ENCODE data around the gene ROCK2.
"Not testable (repeated sequence)": the region's sequence is repeated elsewhere in the genome, so short reads cannot be mapped to it uniquely, and the experiment has no call there.

The ROCK2 gene

DNA sequence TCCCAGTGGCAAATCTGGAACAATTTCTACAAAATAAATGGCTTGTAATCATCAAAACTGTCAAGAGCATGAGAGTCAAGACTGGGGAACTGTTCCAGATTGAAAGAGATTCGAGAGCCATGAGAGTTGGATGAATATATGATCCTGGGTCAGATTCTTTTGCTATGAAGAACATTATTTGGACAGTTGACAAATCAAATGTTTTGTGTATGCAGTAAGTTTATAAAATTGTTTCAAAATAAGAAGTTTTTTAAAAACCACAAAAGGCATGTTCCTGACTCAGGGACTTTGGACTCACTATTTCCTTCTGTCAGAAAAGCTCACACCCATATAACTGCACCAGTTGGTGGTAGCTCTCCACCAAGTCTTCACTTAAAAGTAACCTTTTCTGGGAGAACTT lies 38.5 kb downstream of the ROCK2 start:
- no peak for DNase-seq

DNA sequence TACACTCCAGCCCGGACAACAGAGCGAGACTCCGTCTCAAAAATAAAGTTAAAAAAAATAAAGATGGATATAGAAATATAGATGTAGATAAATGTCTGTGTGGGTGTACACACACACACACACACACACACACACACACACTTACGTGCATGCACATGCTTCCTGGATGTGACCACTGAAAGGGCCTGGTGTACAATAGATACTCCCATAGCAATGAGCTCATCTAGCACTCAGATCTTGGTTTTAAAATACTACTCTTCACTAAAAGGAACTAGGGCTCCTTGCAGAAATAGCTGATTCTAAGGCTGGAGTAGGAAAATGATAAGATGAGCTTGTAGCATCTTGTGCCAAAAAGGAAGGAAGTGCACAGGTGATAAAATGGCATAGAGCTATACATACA lies 39.1 kb downstream of the ROCK2 start:
- DNase-seq: no peak

DNA sequence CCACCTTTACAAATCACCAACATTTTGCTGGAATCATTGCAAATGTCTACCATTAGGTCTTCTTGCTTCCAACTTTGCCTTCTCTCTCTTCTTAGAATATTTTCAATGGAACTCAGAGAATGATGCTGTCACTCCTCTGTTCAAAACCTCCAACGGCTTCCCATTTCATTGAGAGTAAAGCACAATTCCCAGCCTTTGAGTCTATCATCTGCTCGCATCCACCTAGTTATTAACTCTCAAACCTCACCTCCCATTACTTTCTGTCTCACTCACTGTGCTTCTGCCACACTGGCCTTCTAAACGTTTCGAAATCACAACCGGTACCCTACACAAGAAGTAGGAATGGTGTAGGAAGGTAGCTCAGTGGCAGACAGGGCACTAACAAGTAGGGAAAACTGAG lies 40.0 kb downstream of the ROCK2 start:
- no peak for DNase-seq

DNA sequence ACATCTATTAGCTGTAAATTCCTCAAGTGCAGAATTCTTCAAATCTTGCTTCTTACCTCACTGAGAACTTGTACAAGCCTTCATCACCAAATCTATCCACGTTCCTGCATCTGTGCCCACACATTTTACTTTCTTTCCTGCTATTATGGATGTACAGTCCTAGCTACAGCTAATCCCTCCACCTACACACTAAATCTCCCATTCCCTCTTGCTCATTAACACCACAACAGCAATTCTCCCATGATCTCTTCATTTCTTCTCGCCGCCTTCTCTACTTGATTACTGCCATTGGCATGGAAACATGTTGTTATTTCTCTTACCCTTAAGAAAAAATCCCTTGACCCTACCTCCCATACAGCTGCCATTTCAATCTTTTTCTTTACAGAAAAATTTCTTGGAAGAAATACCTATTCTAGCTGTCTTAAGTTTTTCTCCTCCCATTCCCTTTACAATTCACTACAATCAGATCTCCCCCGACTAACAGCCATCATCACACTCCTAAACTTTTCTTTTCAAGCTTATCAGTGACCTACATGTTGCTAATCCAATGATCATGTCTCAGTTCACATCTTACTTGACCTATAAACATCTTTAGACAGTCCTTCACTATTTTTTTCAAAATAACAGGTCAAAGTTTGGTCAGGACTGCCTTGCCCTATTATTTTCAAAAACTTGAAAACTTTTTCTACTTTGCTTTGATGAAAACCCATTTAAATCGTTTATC lies 41.0 kb downstream of the ROCK2 start:
- DNase-seq: no peak

DNA sequence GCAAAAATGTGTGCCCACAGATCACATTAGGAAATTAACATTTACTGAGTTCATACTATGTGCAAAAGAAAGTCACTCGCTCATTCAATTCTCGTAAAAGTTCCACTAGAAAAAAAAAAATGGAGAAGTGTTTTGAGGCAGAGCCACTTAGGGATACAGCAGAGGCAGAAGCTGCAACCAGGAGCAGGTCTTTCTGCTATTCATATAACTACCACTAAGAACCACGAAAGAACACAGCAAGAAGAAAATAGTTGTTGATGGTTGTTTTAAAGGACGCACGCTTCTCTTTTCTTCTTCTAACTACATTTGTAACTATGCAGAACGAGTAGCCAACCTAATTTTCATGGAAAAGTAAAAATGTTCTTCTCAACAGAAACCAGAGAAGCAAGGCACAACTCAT lies 45.0 kb downstream of the ROCK2 start:
- DNase-seq: no peak

DNA sequence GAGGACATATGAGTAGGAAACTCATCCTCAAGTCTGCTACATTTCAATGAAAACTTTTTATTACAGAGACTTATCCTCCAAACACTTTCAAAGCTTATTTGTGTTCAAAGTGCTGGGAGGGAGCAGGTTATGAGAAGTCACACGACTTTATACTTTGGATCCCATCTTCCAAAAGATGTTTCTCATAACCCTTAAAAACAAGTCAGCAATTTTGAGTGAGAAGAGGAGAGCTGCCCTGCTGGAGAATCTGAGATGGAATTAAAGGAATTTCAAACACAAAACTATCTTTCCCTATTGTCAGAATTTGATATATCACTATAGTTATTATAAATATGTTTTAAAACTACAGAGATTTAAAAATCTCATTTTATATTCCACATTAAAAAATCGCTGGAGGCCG lies 45.8 kb downstream of the ROCK2 start:
- no peak for DNase-seq

DNA sequence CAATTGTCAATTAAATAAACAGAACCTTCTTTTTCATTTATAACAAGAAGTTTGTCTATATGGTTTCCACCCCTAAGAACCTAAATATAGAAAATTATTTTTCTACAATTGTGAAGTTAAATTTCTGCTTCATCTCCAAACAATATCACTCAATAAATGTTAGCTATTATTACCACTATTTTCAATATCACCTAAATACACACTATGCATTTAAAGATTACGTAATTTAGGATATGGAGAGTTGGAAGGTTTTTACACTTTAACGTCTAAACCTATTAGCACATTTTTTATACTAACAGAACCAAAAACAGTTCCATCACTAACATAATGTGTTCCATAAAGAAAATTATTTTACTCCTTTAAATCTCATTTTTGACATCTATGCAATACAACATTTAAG lies 48.0 kb downstream of the ROCK2 start:
- DNase-seq: no peak

DNA sequence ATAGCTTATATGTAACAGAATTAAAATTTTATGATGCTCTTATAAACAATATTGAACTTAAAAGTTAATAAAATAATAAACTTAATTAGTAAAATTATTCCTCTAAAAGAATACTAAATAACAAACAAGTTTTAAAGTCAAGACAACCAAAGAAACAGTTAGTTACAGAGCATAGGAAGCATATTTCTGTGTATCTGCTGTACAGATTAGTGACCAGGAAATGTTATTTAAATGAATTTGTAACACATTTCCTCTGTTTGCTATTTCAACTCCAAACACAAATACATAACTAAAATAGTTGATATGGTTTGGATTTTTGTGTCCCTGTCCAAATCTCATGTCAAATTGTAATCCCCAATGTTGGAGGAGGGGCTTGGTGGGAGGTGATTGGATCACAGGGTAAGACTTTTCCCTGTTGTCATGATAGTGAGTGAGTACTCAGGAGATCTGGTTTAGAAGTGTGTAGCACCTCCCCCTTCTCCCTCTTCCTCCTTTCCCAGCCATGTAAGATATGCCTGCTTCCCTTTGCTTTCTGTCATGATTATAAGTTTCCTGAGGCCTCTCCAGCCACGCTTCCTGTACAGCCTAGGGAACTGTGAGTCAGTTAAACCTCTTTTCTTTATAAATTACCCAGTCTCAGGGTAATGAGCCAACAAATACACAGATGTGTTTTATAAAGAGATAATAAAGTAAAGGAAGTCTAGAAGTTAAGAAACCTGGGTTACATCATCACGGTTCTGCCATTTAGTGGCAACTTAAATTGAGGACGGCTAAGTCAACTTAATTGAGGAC lies 51.8 kb downstream of the ROCK2 start:
- DNase-seq: no peak

DNA sequence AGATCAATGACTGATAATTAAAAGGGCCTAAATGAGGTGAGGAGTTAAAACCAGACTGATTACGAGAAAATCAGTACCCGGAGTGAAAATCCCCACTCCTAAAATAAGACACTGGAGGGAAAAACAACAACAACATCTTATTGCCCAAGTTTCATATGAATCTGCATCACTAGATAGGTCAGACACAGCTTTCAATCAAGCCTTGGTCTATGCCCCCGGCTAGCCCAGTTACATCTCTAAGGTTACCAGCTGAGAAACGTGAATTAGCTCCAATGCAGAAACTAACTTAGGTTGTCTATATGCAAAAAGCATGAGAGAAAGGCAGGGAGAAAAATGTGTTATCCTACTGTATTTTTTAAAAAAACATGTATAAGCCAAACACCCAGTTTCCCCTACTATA lies 53.7 kb downstream of the ROCK2 start:
- DNase-seq: no peak

DNA sequence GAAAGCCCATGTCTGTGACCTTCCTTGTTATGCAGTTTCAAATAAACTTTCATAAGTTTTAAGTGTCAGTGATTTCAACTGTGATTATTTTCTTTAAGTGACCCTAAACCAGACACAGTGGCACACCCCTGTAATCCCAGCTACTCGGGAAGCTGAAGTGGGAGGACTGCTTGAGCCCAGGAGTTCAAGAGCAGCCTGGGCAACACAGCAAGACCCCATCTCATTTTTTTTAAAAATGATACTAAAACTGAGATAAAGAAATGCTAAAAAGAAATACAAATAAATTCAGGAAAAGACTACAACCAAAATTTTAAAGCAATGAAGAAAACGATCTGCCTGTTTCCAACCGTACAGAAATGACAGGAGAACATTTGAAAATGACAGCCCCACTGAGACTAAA lies 54.2 kb downstream of the ROCK2 start:
- DNase-seq: no peak

DNA sequence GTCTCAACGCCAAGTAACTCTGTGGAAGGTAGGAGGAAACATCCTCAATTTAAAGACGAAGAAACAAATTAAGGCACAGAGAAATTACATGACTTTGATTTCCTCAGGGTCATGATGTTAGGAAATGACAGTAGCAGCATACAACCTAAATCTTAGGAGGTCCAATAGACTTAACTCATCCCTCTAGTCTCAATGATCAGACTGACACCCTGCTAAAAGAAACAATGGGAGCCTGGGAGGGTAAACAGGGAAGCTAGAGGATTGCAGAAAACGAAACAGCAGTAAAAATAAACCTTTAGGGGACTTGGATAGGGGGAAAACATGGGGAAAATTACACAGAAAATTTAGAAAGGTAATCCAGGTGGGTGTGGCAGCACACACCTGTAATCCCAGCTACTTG lies 56.0 kb downstream of the ROCK2 start:
- DNase-seq: no peak

DNA sequence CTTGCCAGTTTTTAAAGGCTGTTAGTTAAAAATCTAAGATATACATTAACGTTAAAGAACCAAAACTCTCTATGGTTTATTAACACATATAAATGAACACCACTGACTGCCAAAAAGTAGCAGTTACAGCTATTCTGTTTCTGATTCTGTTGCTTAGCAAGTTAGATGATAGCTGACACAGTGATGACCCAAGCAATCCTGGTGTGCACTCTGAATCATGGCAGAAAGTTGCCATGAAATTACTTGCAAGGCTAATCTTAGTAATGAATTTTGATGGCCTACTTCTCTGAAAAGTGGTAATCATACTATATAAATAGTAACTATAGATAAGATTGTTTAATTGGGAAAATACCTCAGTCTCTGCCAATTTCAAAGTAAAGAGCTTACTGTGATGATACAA lies 57.7 kb downstream of the ROCK2 start:
- DNase-seq: no peak

DNA sequence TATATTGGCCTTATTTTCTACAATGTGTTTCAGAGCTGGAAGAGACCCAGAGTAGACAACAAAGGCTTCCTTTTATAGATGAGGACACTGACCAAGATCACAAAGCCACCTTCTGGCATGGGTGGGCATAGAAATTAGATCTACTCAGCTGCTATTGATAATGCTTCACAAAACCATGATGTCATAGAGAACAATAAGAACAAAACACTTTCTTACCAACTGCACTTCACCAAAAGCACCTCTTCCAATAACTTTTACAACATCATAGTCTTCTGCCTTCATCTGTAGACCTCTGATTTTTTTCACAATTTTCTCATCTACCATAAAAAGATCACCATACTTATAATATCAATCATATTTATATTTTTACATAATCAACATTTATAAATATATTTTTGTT lies 58.1 kb downstream of the ROCK2 start:
- DNase-seq: no peak

DNA sequence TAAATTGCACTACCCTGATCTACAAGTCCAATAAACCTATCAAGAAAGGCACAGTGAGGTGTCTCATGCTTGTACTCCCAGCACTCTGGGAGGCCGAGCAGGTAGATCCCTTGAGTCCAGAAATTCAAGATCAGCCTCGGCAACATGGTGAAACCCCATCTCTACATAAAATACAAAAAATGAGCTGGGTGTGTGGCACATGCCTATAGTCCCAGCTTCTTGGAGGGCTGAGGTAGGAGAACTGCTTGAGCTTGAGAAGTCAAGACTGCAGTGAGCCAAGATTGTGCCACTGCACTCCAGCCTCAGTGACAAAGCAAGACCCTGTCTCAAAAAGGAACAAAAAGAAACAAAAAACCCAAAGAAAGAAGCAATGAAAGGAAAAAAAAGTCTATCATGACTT lies 58.9 kb downstream of the ROCK2 start:
- no peak for DNase-seq

DNA sequence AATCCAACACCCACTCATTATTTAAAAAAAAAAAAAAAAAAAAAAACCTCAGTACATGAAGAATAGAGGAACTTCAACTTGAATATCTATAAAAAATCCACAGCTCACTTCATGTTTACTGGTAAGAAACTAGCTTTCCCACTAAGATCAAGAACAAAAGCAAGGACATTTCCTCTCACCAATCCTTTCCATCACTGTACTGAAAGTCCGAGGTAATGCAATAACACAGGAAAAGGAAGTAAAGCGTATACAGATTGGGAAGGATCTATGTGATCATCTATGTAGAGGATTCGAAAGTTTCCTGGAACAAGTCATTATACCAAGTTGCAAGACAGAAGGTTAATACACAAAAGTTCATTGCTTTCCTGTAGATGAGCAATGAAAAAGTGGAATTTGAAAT lies 63.2 kb downstream of the ROCK2 start:
- no peak for DNase-seq

DNA sequence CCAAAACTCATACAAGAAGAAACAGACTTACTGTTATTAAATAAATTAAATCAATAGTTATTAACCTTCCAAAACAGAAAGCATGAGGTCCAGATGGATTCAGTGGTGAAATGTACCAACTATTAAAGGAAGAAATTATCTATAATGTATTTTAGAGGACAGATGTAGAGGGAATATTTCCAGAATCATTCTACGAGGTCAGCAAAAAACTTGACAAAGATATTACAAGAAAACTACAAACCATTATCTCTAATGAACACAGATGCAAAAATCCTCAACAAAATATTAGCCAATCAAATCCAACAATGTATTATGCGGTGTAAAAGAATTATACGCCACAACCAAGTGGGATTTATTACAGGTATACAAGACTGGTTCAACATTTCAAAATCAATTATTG lies 63.7 kb downstream of the ROCK2 start:
- no peak for DNase-seq

DNA sequence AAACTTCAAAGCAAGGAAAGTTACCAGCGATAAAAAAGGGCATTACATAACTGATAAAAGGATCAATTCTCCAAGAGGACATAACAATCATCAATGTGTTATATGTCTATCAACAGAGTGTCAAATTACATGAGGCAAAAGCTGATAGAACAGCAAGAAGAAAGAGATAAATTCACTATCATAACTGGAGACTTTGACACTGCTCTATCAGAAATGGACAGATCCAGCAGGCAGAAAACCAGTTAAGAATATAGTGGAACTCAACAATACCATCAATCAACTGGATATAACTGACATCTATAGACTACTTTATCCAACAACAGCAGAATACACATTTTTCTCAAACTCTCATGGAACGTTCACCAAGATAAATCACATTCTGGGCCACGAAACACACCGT lies 65.0 kb downstream of the ROCK2 start:
- no peak for DNase-seq

DNA sequence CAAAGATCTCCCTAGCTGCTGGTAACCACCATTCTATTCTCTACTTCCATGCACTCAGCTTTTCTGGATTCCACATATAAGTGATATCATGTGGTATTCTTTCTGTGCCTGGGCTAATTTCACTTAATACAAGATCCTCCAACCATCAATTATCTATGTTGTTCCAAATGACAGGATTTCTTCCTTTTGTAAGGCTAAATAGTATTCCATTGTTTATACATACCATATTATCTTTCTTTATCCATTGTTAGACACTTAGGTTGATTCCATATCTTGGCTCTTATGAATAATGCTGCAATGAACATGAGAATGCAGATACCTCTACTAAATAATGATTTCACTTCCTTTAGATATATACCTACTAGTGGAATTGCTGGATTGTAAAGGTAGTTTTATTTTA lies 66.2 kb downstream of the ROCK2 start:
- no peak for DNase-seq

DNA sequence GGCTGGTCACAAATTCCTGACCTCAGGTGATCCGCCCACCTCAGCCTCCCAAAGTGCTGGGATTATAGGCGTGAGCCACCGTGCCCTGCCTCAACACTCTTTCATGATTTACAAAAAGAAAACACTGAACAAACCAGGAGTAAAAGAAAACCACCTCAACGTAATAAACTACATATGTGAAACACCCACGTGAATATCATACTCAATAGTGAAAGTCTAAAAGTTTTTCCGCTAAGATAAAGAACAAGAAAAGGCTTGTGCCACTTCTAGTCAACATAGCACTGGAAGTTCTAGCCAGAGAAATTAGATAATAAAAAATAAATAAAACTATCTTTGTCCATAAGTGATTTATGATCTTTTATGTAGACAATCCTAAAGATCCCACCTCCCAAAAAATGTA lies 68.5 kb downstream of the ROCK2 start:
- DNase-seq: no peak

DNA sequence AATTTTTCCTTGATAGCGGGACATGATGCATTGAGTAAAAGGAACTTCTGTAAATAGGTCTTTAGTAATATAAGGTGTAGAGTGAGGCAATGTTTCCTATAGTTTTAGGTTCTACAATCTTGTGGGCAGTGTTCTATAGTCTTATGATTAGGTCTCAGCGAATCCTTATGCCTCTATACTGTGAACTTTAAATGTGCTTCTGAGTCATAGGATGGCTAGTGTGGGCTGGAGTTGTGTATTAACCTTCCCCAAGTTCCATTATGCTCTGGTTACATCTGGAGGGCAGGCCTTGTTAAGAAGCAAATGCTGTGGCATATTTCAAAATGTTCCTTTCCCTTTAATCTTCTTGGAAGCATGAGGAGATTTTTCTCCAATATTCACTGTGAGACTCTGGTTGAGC lies 73.5 kb downstream of the ROCK2 start:
- no peak for DNase-seq

DNA sequence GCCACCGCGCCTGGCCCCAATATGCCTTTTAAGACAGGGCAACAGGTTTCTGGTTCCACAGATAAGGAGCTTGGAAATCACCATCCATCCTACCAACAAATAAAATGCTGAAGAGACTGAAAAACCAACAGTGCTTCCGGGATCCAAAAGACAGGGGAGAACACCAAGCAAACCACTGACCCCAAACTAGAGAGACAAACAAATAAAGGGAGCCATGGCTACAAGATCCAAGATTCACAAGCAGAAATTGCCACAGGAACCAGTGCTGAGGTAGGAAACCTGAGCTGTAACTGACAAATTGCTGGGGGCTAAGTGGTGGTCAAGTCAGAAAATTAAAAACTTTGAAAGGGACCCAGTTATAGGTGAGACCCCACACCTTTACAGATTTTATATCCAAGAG lies 76.5 kb downstream of the ROCK2 start:
- DNase-seq: no peak

DNA sequence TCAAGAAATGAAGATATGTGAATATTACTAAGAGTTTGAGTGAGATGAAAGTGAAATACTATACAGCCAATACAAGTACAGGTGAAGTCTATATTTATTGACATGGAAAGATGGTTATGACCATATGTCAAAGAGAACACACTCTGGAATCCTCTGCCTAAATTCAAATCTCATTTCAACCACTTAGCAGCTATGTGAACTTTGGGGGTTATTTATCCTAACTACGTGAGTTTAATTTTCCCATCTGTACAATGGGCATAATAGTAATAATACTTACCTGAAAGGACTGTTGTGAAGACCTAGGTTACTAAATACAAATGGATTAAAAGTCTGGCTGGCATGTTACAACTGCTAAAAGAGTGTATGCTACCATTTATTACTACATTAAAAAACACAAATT lies 79.6 kb downstream of the ROCK2 start:
- no peak for DNase-seq

DNA sequence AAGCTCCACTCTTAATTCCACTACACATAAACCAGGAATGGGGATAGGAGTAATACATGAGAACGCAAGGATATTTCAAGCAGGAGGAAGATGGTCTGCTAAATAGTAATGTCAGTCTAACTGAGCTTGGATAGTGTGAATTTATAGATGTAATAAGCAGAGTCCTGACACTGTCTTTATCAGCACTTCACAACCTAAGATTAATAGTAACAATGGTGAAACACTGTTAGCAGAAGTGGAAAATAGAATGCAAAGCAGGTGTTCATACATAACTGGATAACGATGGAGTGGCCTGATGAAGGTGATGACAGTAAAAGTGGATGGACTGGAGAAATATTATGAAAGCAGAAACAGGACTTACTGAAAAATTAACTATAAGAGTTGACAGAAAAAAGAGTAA lies 80.4 kb downstream of the ROCK2 start:
- no peak for DNase-seq

DNA sequence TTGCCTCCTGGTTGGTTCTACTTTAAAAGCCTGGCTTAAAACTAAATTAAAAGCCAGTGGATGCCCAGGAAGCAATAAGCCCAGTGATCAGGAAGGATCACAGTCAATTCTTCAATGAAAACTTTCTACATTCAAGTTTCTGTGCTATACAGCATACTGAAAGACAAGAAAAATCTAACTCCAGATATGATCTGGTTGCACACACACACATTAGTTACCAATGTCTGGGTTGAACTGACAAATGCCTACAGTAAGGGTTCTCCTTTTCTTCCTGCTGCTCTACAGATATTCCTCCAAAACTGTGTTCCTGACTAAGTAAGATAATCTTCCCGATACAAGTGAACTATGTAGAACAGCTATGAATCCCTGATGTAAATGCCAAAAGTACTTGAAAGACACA lies 81.3 kb downstream of the ROCK2 start:
- no peak for DNase-seq

DNA sequence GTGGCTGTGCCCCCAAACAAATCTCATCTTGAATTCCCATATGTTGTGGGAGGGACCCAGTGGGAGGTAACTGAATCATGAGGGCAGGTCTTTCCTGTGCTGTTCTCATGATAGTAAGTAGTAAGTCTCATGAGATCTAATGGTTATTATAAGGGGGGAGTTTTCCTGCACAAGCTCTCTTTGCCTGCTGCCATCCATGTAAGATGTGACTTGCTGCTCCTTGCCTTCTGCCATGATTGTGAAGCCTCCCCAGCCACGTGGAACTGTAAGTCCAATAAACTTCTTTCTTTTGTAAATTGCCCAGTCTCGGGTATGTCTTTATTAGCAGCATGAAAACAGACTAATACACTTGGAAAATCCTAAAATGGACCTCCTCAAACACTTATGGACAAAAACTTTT lies 82.0 kb downstream of the ROCK2 start:
- not testable (repeated sequence) for DNase-seq

Data from right hindlimb (tissue), 1 donor.